HepG2 (cell line): ENCODE data around the gene RNF38. TPM values are rescaled to one million over a fixed set of nuclear protein-coding genes. Genes with fewer than 3 reads are reported as not detected.

ENCODE experiments used
- ATAC-seq: fragments of 200-7000 bp; cut with Tn5 transposase; 3 replicates; pipeline ENCODE4 v1.9.1; 2020; ENCODE audit warnings: mild to moderate bottlenecking, moderate library complexity
- BruUV-seq: library from RNA; stranded (reverse); fragments of 400-500 nt; replicated peaks from 2 replicates; lab custom pipeline; 2021; lab: Mats Ljungman, UMichigan
- CTCF ChIA-PET: fragments of 300-600 bp; formaldehyde crosslinking; extraction: SDS; loops from one replicate; lab custom pipeline; 2021; ENCODE audit warnings: low total read pairs, inconsistent platforms, low intra/inter-chr PET ratio; lab: Yijun Ruan, JAX
- POLR2A ChIA-PET: fragments of 350-600 bp; sonication (Branson Sonifier 250); formaldehyde crosslinking; loops from one replicate; lab custom pipeline; 2020; ENCODE audit warnings: antibody characterized with exemption, inconsistent platforms; lab: Yijun Ruan, JAX
- DNase-seq: peaks from one replicate; pipeline ENCODE4 v3.0.0-alpha.2; 2015; ENCODE audit warnings: low spot score
- FAIRE-seq: peaks from 3 replicates; lab custom pipeline; 2011; peaks lifted over from hg19 to GRCh38; lab: Jason Lieb, UNC
- H2AFZ ChIP-seq: one replicate; pipeline ENCODE4 v1.6.1; 2011; ENCODE audit warnings: low read length, inconsistent platforms
- H3K27ac ChIP-seq: fragments of 300-600 bp; 3 replicates; pipeline ENCODE4 v1.8.0; 2011; ENCODE audit warnings: mixed run types, mild to moderate bottlenecking, mixed read lengths, low read length, inconsistent platforms; ENCODE audit not compliant: insufficient read depth; ENCODE audit errors: extremely low read length
- H3K27me3 ChIP-seq, 2 experiments: fragments of 200-600 bp in 1 of 2; 2 replicates in 1 of 2; 3 replicates in 1 of 2; pipeline versions ENCODE4 v1.6.0 to v1.8.0; 2011; ENCODE audit warnings: low read length in 2 of 2, mild to moderate bottlenecking in 2 of 2, moderate library complexity in 2 of 2, inconsistent platforms in 1 of 2; ENCODE audit not compliant: insufficient read depth in 2 of 2, control insufficient read depth in 1 of 2
- H3K36me3 ChIP-seq, 2 experiments: fragments of 200-600 bp in 1 of 2; replicated peaks in 1 of 2; 2 replicates in 1 of 2; 3 replicates in 1 of 2; pipeline versions ENCODE4 v1.5.1 to v1.8.0; 2011; ENCODE audit warnings: low read length in 2 of 2, inconsistent platforms in 1 of 2; ENCODE audit not compliant: insufficient read depth in 2 of 2, control insufficient read depth in 1 of 2
- H3K4me1 ChIP-seq: 2 replicates; pipeline ENCODE4 v1.5.1; 2012; ENCODE audit warnings: low read length, inconsistent platforms; ENCODE audit not compliant: insufficient read depth
- H3K4me2 ChIP-seq: 2 replicates; pipeline ENCODE4 v1.6.0; 2011; ENCODE audit warnings: low read depth, low read length, inconsistent platforms
- H3K4me3 ChIP-seq, 3 experiments: fragments of 200-600 bp in 1 of 3; sonication (generic), shearing (Covaris generic) in 1 of 3; replicated peaks in 1 of 3; 2 replicates each; pipeline ENCODE4 v1.5.1; 2011 to 2016; ENCODE audit warnings: low read length in 3 of 3, inconsistent platforms in 2 of 3, low read depth in 2 of 3, mild to moderate bottlenecking in 2 of 3, control low read depth in 1 of 3, mixed read lengths in 1 of 3; ENCODE audit not compliant: insufficient read depth in 1 of 3
- H3K79me2 ChIP-seq: one replicate; pipeline ENCODE4 v1.6.1; 2011; ENCODE audit warnings: low read length, inconsistent platforms; ENCODE audit not compliant: insufficient read depth
- H3K9ac ChIP-seq: 2 replicates; pipeline ENCODE4 v1.6.0; 2011; ENCODE audit warnings: mild to moderate bottlenecking, low read depth, low read length, inconsistent platforms; ENCODE audit not compliant: insufficient read depth
- H3K9me3 ChIP-seq: 2 replicates; pipeline ENCODE4 v1.5.1; 2012; ENCODE audit warnings: mild to moderate bottlenecking, low read length
- H4K20me1 ChIP-seq: 2 replicates; pipeline ENCODE4 v1.6.0; 2011; ENCODE audit warnings: inconsistent platforms, mild to moderate bottlenecking, low read length, moderate library complexity; ENCODE audit not compliant: insufficient read depth
- CBFB ChIP-seq: sonication (generic); formaldehyde crosslinking; IDR thresholded peaks from 2 replicates; pipeline ENCODE4 v1.4.0; 2020; ENCODE audit warnings: missing genetic modification reagents
- CENPT ChIP-seq: sonication (generic); formaldehyde crosslinking; IDR thresholded peaks from 2 replicates; pipeline ENCODE4 v1.8.0; 2022; ENCODE audit warnings: low read depth, mild to moderate bottlenecking, moderate library complexity, missing genetic modification reagents
- MLLT10 ChIP-seq: sonication (generic); formaldehyde crosslinking; IDR thresholded peaks from 2 replicates; pipeline ENCODE4 v1.4.0; 2020; ENCODE audit warnings: missing genetic modification reagents
- SIN3A ChIP-seq: IDR thresholded peaks from 2 replicates; pipeline ENCODE4 v1.6.1; 2011; ENCODE audit warnings: low read depth, mild to moderate bottlenecking, control low read depth, low read length, borderline replicate concordance
- TAF1 ChIP-seq: sonication (generic); formaldehyde crosslinking; IDR thresholded peaks from 2 replicates; pipeline ENCODE4 v1.4.0; 2020; ENCODE audit warnings: missing genetic modification reagents
- TSC22D2 ChIP-seq: sonication (generic); formaldehyde crosslinking; IDR thresholded peaks from 2 replicates; pipeline ENCODE4 v1.5.1; 2020; ENCODE audit warnings: missing genetic modification reagents, mild to moderate bottlenecking, borderline replicate concordance
- ZBTB38 ChIP-seq: sonication (generic); formaldehyde crosslinking; IDR thresholded peaks from 2 replicates; pipeline ENCODE4 v1.5.1; 2020; ENCODE audit warnings: mild to moderate bottlenecking, missing genetic modification reagents
- ZNF138 ChIP-seq: sonication (generic); formaldehyde crosslinking; IDR thresholded peaks from 2 replicates; pipeline ENCODE4 v1.5.0; 2020; ENCODE audit warnings: mild to moderate bottlenecking, low read depth, missing genetic modification reagents
- ZNF335 ChIP-seq: sonication (generic); formaldehyde crosslinking; IDR thresholded peaks from 2 replicates; pipeline ENCODE4 v1.4.0; 2020; ENCODE audit warnings: missing genetic modification reagents
- ZNF34 ChIP-seq: sonication (generic); formaldehyde crosslinking; IDR thresholded peaks from 2 replicates; pipeline ENCODE4 v1.4.0; 2020; ENCODE audit warnings: mild to moderate bottlenecking, missing genetic modification reagents, borderline replicate concordance
- ZNF382 ChIP-seq: sonication (generic); formaldehyde crosslinking; IDR thresholded peaks from 2 replicates; pipeline ENCODE4 v1.5.0; 2020; ENCODE audit warnings: missing genetic modification reagents, mild to moderate bottlenecking, borderline replicate concordance
- ZNF720 ChIP-seq: sonication (generic); formaldehyde crosslinking; IDR thresholded peaks from 2 replicates; pipeline ENCODE4 v1.4.0; 2020; ENCODE audit warnings: missing genetic modification reagents
- WGBS: methylation state at CpG from one replicate; pipeline ENCODE4 v1.1.6; 2017; ENCODE audit warnings: low lambda C conversion rate; 5-methylcytosine and 5-hydroxymethylcytosine counted together
- in situ Hi-C: cut with HindIII; loops from 2 replicates; pipeline ENCODE4 v1.10.0; 2017; ENCODE audit warnings: low pct_unique_long_range_greater_than_20kb; ENCODE audit not compliant: extremely low pct_ligation_motif_present
- intact Hi-C: fragments of 100-400 bp; cut with micrococcal nuclease; formaldehyde crosslinking; loops from one replicate; pipeline ENCODE4 v1.10.0; 2022; ENCODE audit not compliant: unreplicated experiment
- polyA plus RNA-seq, 8 experiments: library from polyadenylated mRNA; depleted of rRNA in 3 of 8; stranded (reverse) in 7 of 8; unstranded in 1 of 8; fragments of >200 nt; fragmentation: Illumina TruSeq in 4 of 8; extraction: Trizol in 4 of 8; gene quantifications; 2 replicates each; pipeline versions ENCODE4 v1.2.1 to v1.2.3, GENCODE V29; 2011 to 2016; ENCODE audit warnings: low read depth in 4 of 8, missing spikeins in 1 of 8, mixed read lengths in 1 of 8; ENCODE audit not compliant: insufficient read depth in 1 of 8
- total RNA-seq, 5 experiments: library from RNA; depleted of rRNA; stranded (reverse); fragments of >200 nt; fragmentation: Illumina TruSeq; extraction: Trizol; gene quantifications; 2 replicates each; pipeline ENCODE4 v1.2.3, GENCODE V29; 2016; ENCODE audit warnings: low read depth in 1 of 5
- TF ChIP-seq, protein P1 (sequence below): sonication (generic); formaldehyde crosslinking; IDR thresholded peaks from 2 replicates; pipeline ENCODE4 v1.4.0; 2020; ENCODE audit warnings: missing genetic modification reagents
- TF ChIP-seq, protein P2 (sequence below): IDR thresholded peaks from 2 replicates; pipeline ENCODE4 v1.6.1; 2016; ENCODE audit warnings: missing genetic modification reagents, missing compliant biosample characterization
- TF ChIP-seq, protein P3 (sequence below): sonication (generic); formaldehyde crosslinking; IDR thresholded peaks from 2 replicates; pipeline ENCODE4 v1.4.0; 2020; ENCODE audit warnings: mild to moderate bottlenecking, missing genetic modification reagents

The RNF38 gene
- total and polyA plus RNA-seq, 2 of the 13 experiments (the other 11 are each of a cell fraction or from before 2014, with no cell fraction given): 9.1 to 32.1 TPM

DNA sequence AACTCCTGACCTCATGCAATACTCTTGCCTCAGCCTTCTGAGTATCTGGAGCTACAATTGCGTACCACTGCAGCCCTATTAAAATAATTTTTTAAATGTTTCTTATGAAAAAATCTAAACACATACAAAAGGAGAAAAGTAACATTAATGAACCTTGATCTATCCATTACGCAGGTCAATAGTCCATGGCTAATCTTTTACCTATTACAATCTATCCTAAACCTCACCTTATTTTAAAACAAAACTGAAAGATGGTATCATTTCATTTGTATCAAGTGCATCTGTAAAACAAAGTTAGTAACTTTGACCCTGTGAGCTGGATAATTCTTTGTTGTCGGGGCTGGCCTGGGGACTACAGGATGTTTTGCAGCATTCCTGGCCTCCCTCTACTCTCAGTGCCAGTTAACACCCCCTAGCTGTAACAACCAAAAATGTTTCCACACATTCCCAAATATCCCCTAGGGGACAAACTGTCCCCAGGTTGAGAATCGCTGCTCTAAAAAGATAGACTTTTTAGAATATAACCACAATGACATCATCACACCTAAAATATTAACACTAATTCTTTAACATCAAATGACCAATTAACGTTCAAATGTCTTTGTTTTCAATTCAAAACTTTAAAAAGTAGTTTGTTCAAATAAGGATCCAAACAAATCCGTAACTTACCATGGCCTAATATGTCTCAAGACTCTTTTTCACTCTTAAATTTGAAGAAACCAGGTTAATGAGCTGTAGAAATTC lies 54.8 kb downstream of the RNF38 start (continued):
- TF ChIP-seq, protein P1, sequence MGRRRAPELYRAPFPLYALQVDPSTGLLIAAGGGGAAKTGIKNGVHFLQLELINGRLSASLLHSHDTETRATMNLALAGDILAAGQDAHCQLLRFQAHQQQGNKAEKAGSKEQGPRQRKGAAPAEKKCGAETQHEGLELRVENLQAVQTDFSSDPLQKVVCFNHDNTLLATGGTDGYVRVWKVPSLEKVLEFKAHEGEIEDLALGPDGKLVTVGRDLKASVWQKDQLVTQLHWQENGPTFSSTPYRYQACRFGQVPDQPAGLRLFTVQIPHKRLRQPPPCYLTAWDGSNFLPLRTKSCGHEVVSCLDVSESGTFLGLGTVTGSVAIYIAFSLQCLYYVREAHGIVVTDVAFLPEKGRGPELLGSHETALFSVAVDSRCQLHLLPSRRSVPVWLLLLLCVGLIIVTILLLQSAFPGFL (CRISPR knock-in tag): no peak
- no peak for TF ChIP-seq SIN3A
- TF ChIP-seq, protein P2, sequence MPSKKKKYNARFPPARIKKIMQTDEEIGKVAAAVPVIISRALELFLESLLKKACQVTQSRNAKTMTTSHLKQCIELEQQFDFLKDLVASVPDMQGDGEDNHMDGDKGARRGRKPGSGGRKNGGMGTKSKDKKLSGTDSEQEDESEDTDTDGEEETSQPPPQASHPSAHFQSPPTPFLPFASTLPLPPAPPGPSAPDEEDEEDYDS (CRISPR knock-in tag): no peak
- TF ChIP-seq, all 625 proteins: peak for 3

DNA sequence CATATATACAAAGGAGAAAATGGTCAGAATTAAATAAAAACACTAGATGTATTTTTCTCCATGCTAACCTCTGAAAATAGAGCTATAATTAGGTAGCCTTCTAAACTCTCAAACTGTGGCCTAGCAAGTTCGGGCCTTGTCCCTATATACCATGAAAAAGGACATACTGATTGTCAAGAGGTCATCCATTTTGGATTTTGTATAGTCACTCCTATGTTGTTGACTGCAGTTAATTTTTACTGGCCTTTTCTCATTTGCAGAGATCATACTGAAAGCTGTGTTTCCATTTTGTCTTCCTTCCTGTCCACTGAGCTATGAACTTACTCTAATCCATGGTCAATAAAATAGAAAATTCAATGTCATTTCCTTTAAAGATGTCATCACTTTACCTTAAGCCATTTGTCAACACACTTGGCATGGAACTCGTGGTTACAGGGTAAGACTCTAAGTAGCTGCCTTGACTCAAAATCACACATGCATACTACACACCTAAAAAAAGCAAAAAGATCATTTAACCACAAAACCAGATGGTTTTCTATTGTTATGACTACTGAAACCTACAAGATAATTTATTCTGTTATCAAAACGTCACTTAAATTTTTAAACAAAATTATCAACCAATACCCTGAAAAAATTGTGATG lies 58.0 kb downstream of the RNF38 start:
- ATAC-seq: no peak
- Histone ChIP-seq H3K4me1 (peaks cover 7% of the 10 kb centered on the region), H3K4me2 (no peak overlapping the region), H4K20me1 (no peaks in the 10 kb centered on the region), H2AFZ (no peak overlapping the region), H3K36me3 (peaks cover 11 to 68% of the 10 kb centered on the region in 2 experiments; a peak in 4 of 5 replicates), H3K79me2 (no peaks in the 10 kb centered on the region), H3K27me3 (no peaks in the 10 kb centered on the region), H3K9me3 (no peaks in the 10 kb centered on the region), H3K4me3 (no peak overlapping the region), H3K9ac (no peak overlapping the region), H3K27ac (no peak overlapping the region)
- DNase-seq: no peak
- in situ Hi-C loops: no loop called here
- BruUV-seq: no TSS peak
- 95% methylated on average over 3 of the region's 3 CpGs for WGBS
- ChIA-PET CTCF (no interaction called here), POLR2A (no interaction called here)
- FAIRE-seq: no peak
- TF ChIP-seq ZNF382 (CRISPR knock-in tag) (no peak), ZNF720 (CRISPR knock-in tag) (no peak), CENPT (CRISPR knock-in tag) (no peak), ZBTB38 (CRISPR knock-in tag) (no peak), CBFB (no peak), TAF1 (CRISPR knock-in tag) (no peak), TSC22D2 (no peak), ZNF335 (CRISPR knock-in tag) (no peak), MLLT10 (CRISPR knock-in tag) (no peak), ZNF34 (CRISPR knock-in tag) (no peak), ZNF138 (CRISPR knock-in tag) (no peak)
- TF ChIP-seq, protein P3, sequence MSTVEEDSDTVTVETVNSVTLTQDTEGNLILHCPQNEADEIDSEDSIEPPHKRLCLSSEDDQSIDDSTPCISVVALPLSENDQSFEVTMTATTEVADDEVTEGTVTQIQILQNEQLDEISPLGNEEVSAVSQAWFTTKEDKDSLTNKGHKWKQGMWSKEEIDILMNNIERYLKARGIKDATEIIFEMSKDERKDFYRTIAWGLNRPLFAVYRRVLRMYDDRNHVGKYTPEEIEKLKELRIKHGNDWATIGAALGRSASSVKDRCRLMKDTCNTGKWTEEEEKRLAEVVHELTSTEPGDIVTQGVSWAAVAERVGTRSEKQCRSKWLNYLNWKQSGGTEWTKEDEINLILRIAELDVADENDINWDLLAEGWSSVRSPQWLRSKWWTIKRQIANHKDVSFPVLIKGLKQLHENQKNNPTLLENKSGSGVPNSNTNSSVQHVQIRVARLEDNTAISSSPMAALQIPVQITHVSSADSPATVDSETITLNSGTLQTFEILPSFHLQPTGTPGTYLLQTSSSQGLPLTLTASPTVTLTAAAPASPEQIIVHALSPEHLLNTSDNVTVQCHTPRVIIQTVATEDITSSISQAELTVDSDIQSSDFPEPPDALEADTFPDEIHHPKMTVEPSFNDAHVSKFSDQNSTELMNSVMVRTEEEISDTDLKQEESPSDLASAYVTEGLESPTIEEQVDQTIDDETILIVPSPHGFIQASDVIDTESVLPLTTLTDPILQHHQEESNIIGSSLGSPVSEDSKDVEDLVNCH (CRISPR knock-in tag): no peak
- intact Hi-C loops: no loop called here
